ENCODE measurements around the gene RACK1.
"Not testable (repeated sequence)": the region's sequence is repeated elsewhere in the genome, so short reads cannot be mapped to it uniquely, and the experiment has no call there.

The RACK1 gene

GRCh38 chr5:181281984-181282316 is 38.2 kb upstream of the RACK1 start:
- no peak for DNase-seq (ENCODE audit: extremely low spot score)
- POLR2A ChIA-PET, result no interaction called here
- no peak for TF ChIP-seq FOXM1 (IDR thresholded peaks at IDR 0.05; ENCODE audit: borderline replicate concordance)
- TF ChIP-seq PKNOX1 (IDR thresholded peaks at IDR 0.05), result no peak
- no peak for TF ChIP-seq SUZ12 (IDR thresholded peaks at IDR 0.05)
- CTCF ChIA-PET, result no interaction called here

- TF ChIP-seq SP1 (IDR thresholded peaks at IDR 0.05) (no peak), ELF4 (IDR thresholded peaks at IDR 0.05) (no peak), FOXM1 (IDR thresholded peaks at IDR 0.05; ENCODE audit: borderline replicate concordance) (no peak), HDGF (IDR thresholded peaks at IDR 0.05; ENCODE audit: borderline replicate concordance) (no peak), NFRKB (IDR thresholded peaks at IDR 0.05) (no peak), LEF1 (IDR thresholded peaks at IDR 0.05; ENCODE audit: borderline replicate concordance) (no peak), PKNOX1 (IDR thresholded peaks at IDR 0.05) (no peak), SUZ12 (IDR thresholded peaks at IDR 0.05) (no peak)
- ChIA-PET POLR2A (no interaction called here), CTCF (no interaction called here)
- no peak for DNase-seq (ENCODE audit: extremely low spot score)
Observed at GRCh38 chr5:181281077-181281983, 37.6 kb upstream of the RACK1 start.

GRCh38 chr5:181280251-181280762 is 36.6 kb upstream of the RACK1 start:
- POLR2A ChIA-PET, result no interaction called here
- CTCF ChIA-PET, result no interaction called here
- TF ChIP-seq FOXM1 (IDR thresholded peaks at IDR 0.05; ENCODE audit: borderline replicate concordance) (no peak), TARDBP (IDR thresholded peaks at IDR 0.05) (no peak), ELF4 (IDR thresholded peaks at IDR 0.05) (no peak), SP1 (IDR thresholded peaks at IDR 0.05) (no peak), HDGF (IDR thresholded peaks at IDR 0.05; ENCODE audit: borderline replicate concordance) (no peak), CTBP1 (IDR thresholded peaks at IDR 0.05; ENCODE audit: borderline replicate concordance) (no peak), LEF1 (IDR thresholded peaks at IDR 0.05; ENCODE audit: borderline replicate concordance) (no peak), BHLHE40 (IDR thresholded peaks at IDR 0.05; ENCODE audit: borderline replicate concordance) (no peak), PKNOX1 (IDR thresholded peaks at IDR 0.05) (no peak), FOXA1 (IDR thresholded peaks at IDR 0.05) (no peak), FOXK2 (IDR thresholded peaks at IDR 0.05) (no peak), ARNT (IDR thresholded peaks at IDR 0.05) (no peak), ZNF384 (IDR thresholded peaks at IDR 0.05) (no peak), NFRKB (IDR thresholded peaks at IDR 0.05) (no peak), SUZ12 (IDR thresholded peaks at IDR 0.05) (no peak), L3MBTL2 (conservative IDR thresholded peaks at IDR 0.05) (no peak)
- no peak for DNase-seq (ENCODE audit: extremely low spot score)

- CTCF ChIA-PET; DNase-seq (ENCODE audit: extremely low spot score); POLR2A ChIA-PET: not testable (repeated sequence)
Observed at GRCh38 chr5:181273433-181273744, 29.7 kb upstream of the RACK1 start.

GRCh38 chr5:181271081-181271480 is 27.4 kb upstream of the RACK1 start:
- POLR2A ChIA-PET, result no interaction called here
- TF ChIP-seq BHLHE40 (IDR thresholded peaks at IDR 0.05; ENCODE audit: borderline replicate concordance), result no peak
- TF ChIP-seq PKNOX1 (IDR thresholded peaks at IDR 0.05), result no peak
- TF ChIP-seq ELF4 (IDR thresholded peaks at IDR 0.05), result no peak
- TF ChIP-seq FOXK2 (IDR thresholded peaks at IDR 0.05), result no peak
- no peak for TF ChIP-seq SP1 (IDR thresholded peaks at IDR 0.05)
- TF ChIP-seq HDGF (IDR thresholded peaks at IDR 0.05; ENCODE audit: borderline replicate concordance), result no peak
- TF ChIP-seq FOXA1 (IDR thresholded peaks at IDR 0.05), result no peak
- no peak for TF ChIP-seq ARNT (IDR thresholded peaks at IDR 0.05)
- no peak for TF ChIP-seq TARDBP (IDR thresholded peaks at IDR 0.05)
- no peak for TF ChIP-seq NFRKB (IDR thresholded peaks at IDR 0.05)
- no peak for TF ChIP-seq L3MBTL2 (conservative IDR thresholded peaks at IDR 0.05)
- no peak for TF ChIP-seq LEF1 (IDR thresholded peaks at IDR 0.05; ENCODE audit: borderline replicate concordance)
- no peak for TF ChIP-seq FOXM1 (IDR thresholded peaks at IDR 0.05; ENCODE audit: borderline replicate concordance)
- TF ChIP-seq ZNF384 (IDR thresholded peaks at IDR 0.05), result no peak
- TF ChIP-seq CTBP1 (IDR thresholded peaks at IDR 0.05; ENCODE audit: borderline replicate concordance), result no peak
- CTCF ChIA-PET, result no interaction called here
- DNase-seq (ENCODE audit: extremely low spot score), result no peak

GRCh38 chr5:181267907-181268306 is 24.2 kb upstream of the RACK1 start:
- DNase-seq (ENCODE audit: extremely low spot score); CTCF ChIA-PET; POLR2A ChIA-PET: not testable (repeated sequence)

- DNase-seq (ENCODE audit: extremely low spot score); POLR2A ChIA-PET; CTCF ChIA-PET: not testable (repeated sequence)
Observed at GRCh38 chr5:181267291-181267904, 23.7 kb upstream of the RACK1 start.
